Osteoblast (primary cell): ENCODE measurements around the gene FAM114A1. TPM values are rescaled to one million over a fixed set of nuclear protein-coding genes. Genes with fewer than 3 reads are reported as not detected.
A peak's percentile ranks its signal among the peaks of the same experiment; 100 is the strongest.

ENCODE experiments used
- DNase-seq: peaks from one replicate; pipeline ENCODE4 v3.0.0; 2011; ENCODE audit warnings: low spot score, mixed read lengths; ENCODE audit not compliant: insufficient read length; ENCODE audit errors: missing footprints
- H2AFZ ChIP-seq: 2 replicates; pipeline ENCODE4 v1.6.0; 2011; ENCODE audit warnings: mild to moderate bottlenecking, low read length
- H3K27ac ChIP-seq: 2 replicates; pipeline ENCODE4 v1.5.1; 2011; ENCODE audit warnings: mild to moderate bottlenecking, low read depth, low read length, moderate library complexity
- H3K27me3 ChIP-seq: 2 replicates; pipeline ENCODE4 v1.6.0; 2012; ENCODE audit warnings: mild to moderate bottlenecking, control low read depth, inconsistent platforms, low read length, moderate library complexity; ENCODE audit not compliant: insufficient read depth
- H3K36me3 ChIP-seq: 2 replicates; pipeline ENCODE4 v1.5.1; 2011; ENCODE audit warnings: mild to moderate bottlenecking, low read length, control low read depth, moderate library complexity; ENCODE audit not compliant: insufficient read depth
- H3K4me1 ChIP-seq: 2 replicates; pipeline ENCODE4 v1.5.1; 2011; ENCODE audit warnings: mild to moderate bottlenecking, low read length, control low read depth, moderate library complexity; ENCODE audit not compliant: insufficient read depth
- H3K4me2 ChIP-seq: 2 replicates; pipeline ENCODE4 v1.6.0; 2011; ENCODE audit warnings: mild to moderate bottlenecking, low read length; ENCODE audit not compliant: insufficient read depth
- H3K4me3 ChIP-seq: fragments of 200-600 bp; sonication (generic); 3 replicates; pipeline ENCODE4 v1.5.1; 2012; ENCODE audit warnings: mild to moderate bottlenecking, low read length, inconsistent platforms; ENCODE audit not compliant: insufficient read depth
- H3K79me2 ChIP-seq: 2 replicates; pipeline ENCODE4 v1.6.0; 2012; ENCODE audit warnings: mild to moderate bottlenecking, low read length, control low read depth, inconsistent platforms; ENCODE audit not compliant: insufficient read depth
- H3K9me3 ChIP-seq: 2 replicates; pipeline ENCODE4 v1.5.1; 2011; ENCODE audit warnings: low read depth, low read length, control low read depth
- H4K20me1 ChIP-seq: 2 replicates; pipeline ENCODE4 v1.6.0; 2012; ENCODE audit warnings: mild to moderate bottlenecking, low read length, control low read depth; ENCODE audit not compliant: insufficient read depth
- total RNA-seq: library from RNA; depleted of rRNA; stranded (reverse); fragments of >200 nt; gene quantifications from 2 replicates; pipeline ENCODE4 v1.2.3, GENCODE V29; 2012
- TF ChIP-seq, protein P1 (sequence below): IDR thresholded peaks from 2 replicates; pipeline ENCODE4 v1.5.1; 2011; ENCODE audit warnings: mild to moderate bottlenecking, low read depth, low read length, moderate library complexity; ENCODE audit errors: extremely low read depth

Gene FAM114A1
- total RNA-seq, 1 donor, result 392 TPM

DNA sequence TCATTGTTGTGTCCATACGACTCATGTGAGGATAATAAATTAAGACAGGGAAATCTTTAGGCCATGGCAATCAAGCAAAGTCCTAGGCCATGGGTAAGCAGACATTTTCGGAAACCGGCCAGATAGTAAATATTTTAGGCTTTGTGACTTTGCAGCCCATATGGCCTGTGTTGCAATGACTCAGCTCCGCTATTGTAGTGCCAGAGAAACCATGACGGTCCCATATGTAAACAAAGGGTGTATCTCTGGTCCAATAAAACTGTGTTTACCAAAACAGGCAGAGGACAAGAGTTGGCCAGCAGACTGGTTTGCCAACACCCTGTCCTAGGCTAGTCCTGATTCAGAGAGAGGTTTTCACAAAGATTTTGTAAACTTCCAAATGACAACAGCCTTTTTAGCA lies 5.0 kb downstream of the FAM114A1 start:
- H4K20me1 ChIP-seq, result peaks cover 64% of the 10 kb centered on the region
- peaks cover 43% of the 10 kb centered on the region for H3K4me1 ChIP-seq
- peak overlapping the region; percentile 31 for H3K27ac ChIP-seq
- H3K9me3 ChIP-seq, result no peaks in the 10 kb centered on the region
- no peak overlapping the region for H3K4me2 ChIP-seq
- H3K27me3 ChIP-seq, result no peaks in the 10 kb centered on the region
- H3K4me3 ChIP-seq, result no peak overlapping the region
- peaks cover 98% of the 10 kb centered on the region for H3K79me2 ChIP-seq
- H3K36me3 ChIP-seq, result peaks cover 46% of the 10 kb centered on the region
- TF ChIP-seq, protein P1, sequence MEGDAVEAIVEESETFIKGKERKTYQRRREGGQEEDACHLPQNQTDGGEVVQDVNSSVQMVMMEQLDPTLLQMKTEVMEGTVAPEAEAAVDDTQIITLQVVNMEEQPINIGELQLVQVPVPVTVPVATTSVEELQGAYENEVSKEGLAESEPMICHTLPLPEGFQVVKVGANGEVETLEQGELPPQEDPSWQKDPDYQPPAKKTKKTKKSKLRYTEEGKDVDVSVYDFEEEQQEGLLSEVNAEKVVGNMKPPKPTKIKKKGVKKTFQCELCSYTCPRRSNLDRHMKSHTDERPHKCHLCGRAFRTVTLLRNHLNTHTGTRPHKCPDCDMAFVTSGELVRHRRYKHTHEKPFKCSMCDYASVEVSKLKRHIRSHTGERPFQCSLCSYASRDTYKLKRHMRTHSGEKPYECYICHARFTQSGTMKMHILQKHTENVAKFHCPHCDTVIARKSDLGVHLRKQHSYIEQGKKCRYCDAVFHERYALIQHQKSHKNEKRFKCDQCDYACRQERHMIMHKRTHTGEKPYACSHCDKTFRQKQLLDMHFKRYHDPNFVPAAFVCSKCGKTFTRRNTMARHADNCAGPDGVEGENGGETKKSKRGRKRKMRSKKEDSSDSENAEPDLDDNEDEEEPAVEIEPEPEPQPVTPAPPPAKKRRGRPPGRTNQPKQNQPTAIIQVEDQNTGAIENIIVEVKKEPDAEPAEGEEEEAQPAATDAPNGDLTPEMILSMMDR, result no peak
- no peak overlapping the region for H2AFZ ChIP-seq
- peak; percentile 63 for DNase-seq

- H3K4me1 ChIP-seq, result peaks cover 43% of the 10 kb centered on the region
- no peak overlapping the region for H3K4me3 ChIP-seq
- H2AFZ ChIP-seq, result no peak overlapping the region
- H3K9me3 ChIP-seq, result no peaks in the 10 kb centered on the region
- H3K36me3 ChIP-seq, result peaks cover 51% of the 10 kb centered on the region
- no peaks in the 10 kb centered on the region for H3K27me3 ChIP-seq
- DNase-seq, result no peak
- TF ChIP-seq, protein P1, result no peak
- peaks cover 96% of the 10 kb centered on the region for H3K79me2 ChIP-seq
- H3K4me2 ChIP-seq, result no peak overlapping the region
- H3K27ac ChIP-seq, result peak overlapping the region; percentile 31
- peaks cover 70% of the 10 kb centered on the region for H4K20me1 ChIP-seq
Observed at GRCh38 chr4:38873290-38873944, 5.8 kb downstream of the FAM114A1 start.

DNA sequence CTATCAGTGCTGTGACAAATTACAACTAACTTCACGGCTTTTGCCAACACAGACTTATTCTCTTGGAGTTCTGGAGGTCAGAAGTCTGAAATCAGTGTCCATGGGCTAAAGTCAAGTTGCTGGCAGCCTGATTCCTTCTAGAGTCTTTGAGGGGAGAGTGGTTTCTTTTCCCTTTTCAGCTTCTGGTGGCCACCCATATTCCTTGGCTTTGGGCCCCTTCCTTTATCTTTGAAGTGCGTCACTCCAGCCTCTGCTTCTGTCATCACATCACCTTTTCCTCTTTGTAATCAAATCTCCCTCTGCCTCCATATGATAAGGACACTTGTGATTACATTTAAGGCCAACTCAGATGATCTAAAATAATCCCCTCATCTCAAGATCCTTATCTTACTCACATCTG lies 9.0 kb downstream of the FAM114A1 start:
- no peak overlapping the region for H3K4me2 ChIP-seq
- no peak for DNase-seq
- H3K27me3 ChIP-seq, result no peaks in the 10 kb centered on the region
- peaks cover 93% of the 10 kb centered on the region for H3K79me2 ChIP-seq
- H3K4me1 ChIP-seq, result peaks cover 15% of the 10 kb centered on the region
- H4K20me1 ChIP-seq, result peaks cover 78% of the 10 kb centered on the region
- no peak overlapping the region for H3K4me3 ChIP-seq
- H2AFZ ChIP-seq, result no peak overlapping the region
- peaks cover 59% of the 10 kb centered on the region for H3K36me3 ChIP-seq
- no peaks in the 10 kb centered on the region for H3K9me3 ChIP-seq
- TF ChIP-seq, protein P1, result no peak
- H3K27ac ChIP-seq, result no peak overlapping the region

DNA sequence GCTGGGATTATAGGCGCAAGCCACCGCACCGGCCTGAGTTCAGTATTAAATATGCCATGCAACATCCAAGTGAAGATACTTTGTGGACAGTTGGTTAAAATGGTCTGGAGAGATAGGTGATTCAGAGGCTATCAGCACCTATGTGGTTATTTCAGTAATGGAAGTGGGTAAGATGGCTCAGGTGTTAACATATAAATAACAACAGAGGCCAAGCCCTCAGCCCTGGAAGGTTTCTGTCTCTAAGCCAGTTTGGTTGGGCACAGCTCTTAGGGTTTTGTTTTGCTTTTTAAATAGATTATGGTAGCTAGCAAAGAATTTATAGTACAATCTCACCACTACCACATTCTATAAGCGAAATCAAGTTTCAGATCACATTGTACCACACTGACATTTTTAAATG lies 16.6 kb downstream of the FAM114A1 start:
- no peak overlapping the region for H3K4me2 ChIP-seq
- H3K36me3 ChIP-seq, result peaks cover 58% of the 10 kb centered on the region
- H2AFZ ChIP-seq, result no peak overlapping the region
- DNase-seq, result no peak
- no peak overlapping the region for H3K27ac ChIP-seq
- H3K9me3 ChIP-seq, result no peaks in the 10 kb centered on the region
- peaks cover 10% of the 10 kb centered on the region for H3K4me1 ChIP-seq
- no peak overlapping the region for H3K4me3 ChIP-seq
- H3K27me3 ChIP-seq, result no peaks in the 10 kb centered on the region
- TF ChIP-seq, protein P1, result no peak
- peaks cover 44% of the 10 kb centered on the region for H4K20me1 ChIP-seq
- H3K79me2 ChIP-seq, result peaks cover 64% of the 10 kb centered on the region
